ENCODE data around the gene ZNF621. TPM values are rescaled to one million over a fixed set of nuclear protein-coding genes. Genes with fewer than 3 reads are reported as not detected.

ZNF621 gene
- total RNA-seq, 1 donor from 2014 or later: 25.8 TPM

DNA sequence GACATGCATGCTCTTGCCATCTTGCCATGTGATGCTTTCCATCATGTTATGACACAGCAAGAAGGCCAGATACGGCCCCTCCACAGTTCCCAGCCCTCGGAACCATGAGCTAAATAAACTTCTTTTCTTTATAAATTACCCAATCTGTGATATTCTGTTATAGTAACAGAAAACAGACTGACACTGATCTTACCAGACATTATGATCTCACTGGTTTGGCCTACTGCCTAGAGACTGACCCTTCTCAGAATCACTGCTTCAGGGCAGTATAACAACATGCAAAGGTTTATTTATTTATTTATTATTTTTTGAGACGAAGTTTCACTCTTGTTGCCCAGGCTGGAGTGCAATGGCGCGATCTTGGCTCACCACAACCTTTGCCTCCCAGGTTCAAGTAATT is 33.8 kb upstream of the ZNF621 start:
- DNase-seq: no peak
- intact Hi-C loops (cut with micrococcal nuclease): no loop called here
- CTCF ChIA-PET: no interaction called here

DNA sequence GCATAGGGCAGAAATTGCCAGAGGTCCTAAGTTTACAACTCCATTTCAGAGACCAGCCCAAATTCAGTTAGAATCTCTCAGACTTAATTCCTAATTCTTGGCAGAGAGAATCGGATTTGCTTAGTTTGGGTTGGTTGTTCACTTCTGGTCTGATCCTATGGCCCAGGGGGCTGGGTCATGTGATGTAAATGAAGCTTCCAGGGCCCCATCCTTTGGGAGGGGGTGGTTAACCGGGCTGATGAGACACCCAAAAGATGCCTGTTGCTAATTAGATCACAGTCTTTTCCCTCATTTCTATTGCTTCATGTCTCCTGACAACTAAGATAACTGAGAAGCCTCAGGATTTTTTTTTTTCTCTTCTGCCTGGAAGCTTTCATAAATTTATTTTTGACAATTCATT is 30.1 kb upstream of the ZNF621 start:
- Mint-ChIP-seq H3K27ac (no peak overlapping the region), H3K4me3 (no peak overlapping the region), H3K27me3 (no peaks in the 10 kb centered on the region), H3K9me3 (peaks cover 2% of the 10 kb centered on the region), H3K36me3 (ENCODE audit: low read depth) (peaks cover 16% of the 10 kb centered on the region), H3K4me1 (no peaks in the 10 kb centered on the region)
- POLR2A ChIA-PET: no interaction called here
- ATAC-seq (ENCODE audit: low read depth) (no peak), DNase-seq (no peak)
- CTCF ChIA-PET: no interaction called here
- intact Hi-C loops (cut with micrococcal nuclease): no loop called here
- no peak for TF ChIP-seq CTCF (IDR thresholded peaks at IDR 0.05)

More for the DNA sequence above, 33.8 kb upstream of the ZNF621 start:
- no peak overlapping the region for H3K27ac Mint-ChIP-seq
- peaks cover 44% of the 10 kb centered on the region for H3K36me3 Mint-ChIP-seq (ENCODE audit: low read depth)
- no peak overlapping the region for H3K4me3 Mint-ChIP-seq
- H3K9me3 Mint-ChIP-seq: peaks cover 20% of the 10 kb centered on the region
- H3K27me3 Mint-ChIP-seq: no peaks in the 10 kb centered on the region
- no peak for ATAC-seq (ENCODE audit: low read depth)
- POLR2A ChIA-PET: no interaction called here
- no peak for TF ChIP-seq CTCF (IDR thresholded peaks at IDR 0.05)
- no peaks in the 10 kb centered on the region for H3K4me1 Mint-ChIP-seq

GRCh38 chr3:40497288-40497687 is 27.5 kb upstream of the ZNF621 start:
- Mint-ChIP-seq H3K36me3 (ENCODE audit: low read depth) (peaks cover 5% of the 10 kb centered on the region), H3K9me3 (peaks cover 2% of the 10 kb centered on the region), H3K4me3 (no peak overlapping the region), H3K27ac (no peak overlapping the region), H3K4me1 (no peaks in the 10 kb centered on the region), H3K27me3 (no peaks in the 10 kb centered on the region)
- DNase-seq (no peak), ATAC-seq (ENCODE audit: low read depth) (no peak)
- no peak for TF ChIP-seq CTCF (IDR thresholded peaks at IDR 0.05)
- ChIA-PET CTCF (interaction anchor here (0.6 kb wide), 1 partner anchor 11 kb away, joined by 3 read pairs; no protein-coding TSS in a partner anchor), POLR2A (no interaction called here)
- intact Hi-C loops (cut with micrococcal nuclease): no loop called here

- peaks cover 2% of the 10 kb centered on the region for H3K36me3 Mint-ChIP-seq (ENCODE audit: low read depth)
These were observed 24.8 kb upstream of the ZNF621 start for GRCh38 chr3:40499952-40500351.

DNA sequence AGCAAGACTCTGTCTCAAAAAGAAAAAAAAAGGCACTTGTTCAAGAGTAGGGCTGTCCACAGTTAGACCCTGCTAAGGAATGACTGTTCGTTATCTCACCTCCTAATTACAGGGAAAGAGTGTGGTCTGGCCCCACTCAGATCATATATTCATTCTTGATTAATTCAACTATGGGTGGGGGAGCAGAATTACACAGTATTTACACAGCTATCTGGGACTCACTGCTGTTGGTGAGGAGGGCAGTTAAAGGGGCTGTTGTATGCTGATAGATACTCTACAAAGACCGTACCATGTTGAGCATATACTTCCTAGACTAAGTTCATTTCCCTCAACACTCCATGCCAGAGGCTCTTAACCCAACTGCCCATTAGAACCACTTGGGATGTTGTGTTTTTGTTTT is 22.7 kb upstream of the ZNF621 start:
- Mint-ChIP-seq H3K4me3 (no peak overlapping the region), H3K27ac (no peak overlapping the region), H3K9me3 (peaks cover 2% of the 10 kb centered on the region), H3K4me1 (peaks cover 13% of the 10 kb centered on the region), H3K36me3 (ENCODE audit: low read depth) (peaks cover 6% of the 10 kb centered on the region), H3K27me3 (no peaks in the 10 kb centered on the region)
- TF ChIP-seq CTCF (IDR thresholded peaks at IDR 0.05): no peak
- ATAC-seq (ENCODE audit: low read depth) (no peak), DNase-seq (no peak)
- intact Hi-C loops (cut with micrococcal nuclease): no loop called here
- POLR2A ChIA-PET: no interaction called here
- CTCF ChIA-PET: no interaction called here

More at GRCh38 chr3:40499952-40500351, 24.8 kb upstream of the ZNF621 start:
- Mint-ChIP-seq H3K27me3 (no peaks in the 10 kb centered on the region), H3K4me3 (no peak overlapping the region), H3K9me3 (peaks cover 2% of the 10 kb centered on the region), H3K27ac (no peak overlapping the region), H3K4me1 (no peaks in the 10 kb centered on the region)
- no peak for ATAC-seq (ENCODE audit: low read depth)
- intact Hi-C loops (cut with micrococcal nuclease): no loop called here
- DNase-seq: no peak
- ChIA-PET POLR2A (no interaction called here), CTCF (no interaction called here)
- no peak for TF ChIP-seq CTCF (IDR thresholded peaks at IDR 0.05)

All from activated B cell treated with CpG ODN at 0.5 μM for 24 hours (primary cell).